ENCODE measurements around the gene ARHGAP15. TPM values are rescaled to one million over a fixed set of nuclear protein-coding genes. Genes with fewer than 3 reads are reported as not detected.

ARHGAP15 gene
- total and polyA plus RNA-seq, 2 donors (not counting 1 experiment from before 2014, with no cell fraction given) = 0.07 TPM; not detected in 1

DNA sequence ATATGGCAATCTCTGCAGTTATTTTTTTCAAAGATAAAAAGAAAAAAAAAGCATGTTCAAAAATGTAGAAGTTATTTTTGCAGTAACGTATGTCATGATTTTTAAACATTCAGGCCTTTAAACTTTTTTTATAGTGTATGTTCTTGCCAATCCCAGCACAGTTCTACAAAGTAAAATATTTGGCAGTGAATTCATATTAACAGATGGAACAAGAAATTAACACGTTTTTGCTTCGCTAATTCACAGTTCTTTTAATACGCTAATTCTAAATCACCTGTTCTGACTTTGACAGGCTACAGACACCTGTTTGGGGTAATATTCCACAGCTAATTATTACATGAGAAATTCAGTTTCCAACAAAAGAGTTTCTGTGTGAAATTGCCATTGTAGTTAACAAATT is 183.2 kb downstream of the ARHGAP15 start:
- no peak overlapping the region for H3K4me2 ChIP-seq (ENCODE audit: extremely low read depth, insufficient read depth, low read length)
- TF ChIP-seq EZH2 (IDR thresholded peaks at IDR 0.05; ENCODE audit: low read length, missing control alignments) = no peak
- TF ChIP-seq, protein P1, sequence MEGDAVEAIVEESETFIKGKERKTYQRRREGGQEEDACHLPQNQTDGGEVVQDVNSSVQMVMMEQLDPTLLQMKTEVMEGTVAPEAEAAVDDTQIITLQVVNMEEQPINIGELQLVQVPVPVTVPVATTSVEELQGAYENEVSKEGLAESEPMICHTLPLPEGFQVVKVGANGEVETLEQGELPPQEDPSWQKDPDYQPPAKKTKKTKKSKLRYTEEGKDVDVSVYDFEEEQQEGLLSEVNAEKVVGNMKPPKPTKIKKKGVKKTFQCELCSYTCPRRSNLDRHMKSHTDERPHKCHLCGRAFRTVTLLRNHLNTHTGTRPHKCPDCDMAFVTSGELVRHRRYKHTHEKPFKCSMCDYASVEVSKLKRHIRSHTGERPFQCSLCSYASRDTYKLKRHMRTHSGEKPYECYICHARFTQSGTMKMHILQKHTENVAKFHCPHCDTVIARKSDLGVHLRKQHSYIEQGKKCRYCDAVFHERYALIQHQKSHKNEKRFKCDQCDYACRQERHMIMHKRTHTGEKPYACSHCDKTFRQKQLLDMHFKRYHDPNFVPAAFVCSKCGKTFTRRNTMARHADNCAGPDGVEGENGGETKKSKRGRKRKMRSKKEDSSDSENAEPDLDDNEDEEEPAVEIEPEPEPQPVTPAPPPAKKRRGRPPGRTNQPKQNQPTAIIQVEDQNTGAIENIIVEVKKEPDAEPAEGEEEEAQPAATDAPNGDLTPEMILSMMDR (conservative IDR thresholded peaks at IDR 0.05 in 1 of 2, IDR thresholded peaks at IDR 0.05 in 1 of 2; ENCODE audit: low read depth in 1 of 2, low read length in 2 of 2) = no peak
- no peak overlapping the region for H3K27ac ChIP-seq (ENCODE audit: insufficient read depth, low read length)
- H3K27me3 ChIP-seq (ENCODE audit: control insufficient read depth, insufficient read depth, low read length) = no peaks in the 10 kb centered on the region
- H4K20me1 ChIP-seq (ENCODE audit: control insufficient read depth, extremely low read depth, insufficient read depth, low read length) = no peaks in the 10 kb centered on the region
- DNase-seq (ENCODE audit: low read depth in 2 of 2) = no peak
- no peaks in the 10 kb centered on the region for H3K4me1 ChIP-seq (ENCODE audit: control insufficient read depth, extremely low read depth, insufficient read depth, low read length)
- H3K9ac ChIP-seq (ENCODE audit: insufficient read depth, low read length) = no peak overlapping the region
- H3K4me3 ChIP-seq (replicated peaks in 1 of 4; ENCODE audit: control extremely low read depth in 1 of 4, insufficient read depth in 1 of 4, low read depth in 3 of 4, low read length in 4 of 4) = no peak overlapping the region
- H3K36me3 ChIP-seq (ENCODE audit: control insufficient read depth, insufficient read depth, low read length) = no peaks in the 10 kb centered on the region
- no peaks in the 10 kb centered on the region for H3K9me3 ChIP-seq (ENCODE audit: control insufficient read depth, insufficient read depth, low read depth, low read length)
- H2AFZ ChIP-seq (ENCODE audit: low read length) = no peak overlapping the region
- no peaks in the 10 kb centered on the region for H3K79me2 ChIP-seq (ENCODE audit: control insufficient read depth, insufficient read depth, low read length)

DNA sequence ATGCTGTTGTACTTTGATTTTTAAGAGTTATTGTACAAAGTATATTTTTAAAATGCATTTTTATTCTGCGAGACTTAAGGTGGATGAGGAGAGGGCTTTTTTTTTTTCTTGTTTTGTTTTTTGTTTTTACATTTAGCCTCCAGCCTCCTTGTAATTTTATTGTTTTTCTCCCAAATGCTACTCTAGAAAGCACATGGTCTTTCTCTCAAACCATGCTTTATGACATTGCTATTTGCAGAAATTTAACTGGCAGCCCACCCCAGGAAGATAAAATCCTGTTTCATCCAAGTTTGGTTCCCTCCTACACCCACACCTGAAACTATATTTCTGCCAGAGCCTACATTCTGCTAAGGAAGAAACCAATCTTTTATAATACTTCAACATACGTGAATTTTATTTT is 184.6 kb downstream of the ARHGAP15 start:
- Histone ChIP-seq H3K4me1 (ENCODE audit: control insufficient read depth, extremely low read depth, insufficient read depth, low read length) (no peaks in the 10 kb centered on the region), H2AFZ (ENCODE audit: low read length) (no peak overlapping the region)
- no peak for TF ChIP-seq EZH2 (IDR thresholded peaks at IDR 0.05; ENCODE audit: low read length, missing control alignments)
- TF ChIP-seq, protein P1 (conservative IDR thresholded peaks at IDR 0.05 in 1 of 2, IDR thresholded peaks at IDR 0.05 in 1 of 2; ENCODE audit: low read depth in 1 of 2, low read length in 2 of 2) = no peak

DNA sequence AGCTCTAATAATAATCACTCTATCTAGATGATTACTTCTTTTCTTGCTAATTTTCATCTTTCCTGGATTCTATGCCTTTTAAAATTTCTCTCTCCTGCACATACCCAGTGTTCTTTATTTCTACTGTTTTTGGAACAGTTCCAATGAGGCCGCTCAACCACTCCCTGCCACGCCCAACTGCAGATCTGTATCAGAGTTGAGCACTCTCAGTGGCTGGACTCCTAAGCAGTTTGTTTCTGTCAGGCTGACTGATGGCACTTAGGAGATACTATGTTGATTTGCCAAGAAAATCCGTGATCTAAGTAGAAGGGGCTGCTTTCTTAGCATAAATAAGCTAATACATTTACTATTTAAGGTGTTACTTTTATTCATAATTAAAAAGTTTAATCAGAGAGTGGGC is 192.8 kb downstream of the ARHGAP15 start:
- Histone ChIP-seq H3K4me1 (ENCODE audit: control insufficient read depth, extremely low read depth, insufficient read depth, low read length) (no peaks in the 10 kb centered on the region), H4K20me1 (ENCODE audit: control insufficient read depth, extremely low read depth, insufficient read depth, low read length) (no peaks in the 10 kb centered on the region), H3K9me3 (ENCODE audit: control insufficient read depth, insufficient read depth, low read depth, low read length) (no peaks in the 10 kb centered on the region), H2AFZ (ENCODE audit: low read length) (no peak overlapping the region), H3K36me3 (ENCODE audit: control insufficient read depth, insufficient read depth, low read length) (no peaks in the 10 kb centered on the region), H3K27ac (ENCODE audit: insufficient read depth, low read length) (no peak overlapping the region), H3K4me3 (replicated peaks in 1 of 4; ENCODE audit: control extremely low read depth in 1 of 4, insufficient read depth in 1 of 4, low read depth in 3 of 4, low read length in 4 of 4) (no peak overlapping the region), H3K27me3 (ENCODE audit: control insufficient read depth, insufficient read depth, low read length) (no peaks in the 10 kb centered on the region), H3K79me2 (ENCODE audit: control insufficient read depth, insufficient read depth, low read length) (no peaks in the 10 kb centered on the region), H3K9ac (ENCODE audit: insufficient read depth, low read length) (no peak overlapping the region), H3K4me2 (ENCODE audit: extremely low read depth, insufficient read depth, low read length) (no peak overlapping the region)
- TF ChIP-seq EZH2 (IDR thresholded peaks at IDR 0.05; ENCODE audit: low read length, missing control alignments) = no peak
- TF ChIP-seq, protein P1 (conservative IDR thresholded peaks at IDR 0.05 in 1 of 2, IDR thresholded peaks at IDR 0.05 in 1 of 2; ENCODE audit: low read depth in 1 of 2, low read length in 2 of 2) = no peak
- no peak for DNase-seq (ENCODE audit: low read depth in 2 of 2)

More for the DNA sequence above, 184.6 kb downstream of the ARHGAP15 start:
- Histone ChIP-seq H4K20me1 (ENCODE audit: control insufficient read depth, extremely low read depth, insufficient read depth, low read length) (no peaks in the 10 kb centered on the region), H3K36me3 (ENCODE audit: control insufficient read depth, insufficient read depth, low read length) (no peaks in the 10 kb centered on the region), H3K27me3 (ENCODE audit: control insufficient read depth, insufficient read depth, low read length) (no peaks in the 10 kb centered on the region), H3K9me3 (ENCODE audit: control insufficient read depth, insufficient read depth, low read depth, low read length) (no peaks in the 10 kb centered on the region), H3K79me2 (ENCODE audit: control insufficient read depth, insufficient read depth, low read length) (no peaks in the 10 kb centered on the region), H3K4me3 (replicated peaks in 1 of 4; ENCODE audit: control extremely low read depth in 1 of 4, insufficient read depth in 1 of 4, low read depth in 3 of 4, low read length in 4 of 4) (no peak overlapping the region), H3K27ac (ENCODE audit: insufficient read depth, low read length) (no peak overlapping the region), H3K9ac (ENCODE audit: insufficient read depth, low read length) (no peak overlapping the region), H3K4me2 (ENCODE audit: extremely low read depth, insufficient read depth, low read length) (no peak overlapping the region)
- DNase-seq (ENCODE audit: low read depth in 2 of 2) = no peak

All from fibroblast of lung (primary cell).